A549 (cell line): ENCODE data around the gene LAIR1.

Experiments
- CTCF ChIP-seq: fragments of >200 bp; sonication (Bioruptor Twin); formaldehyde crosslinking; IDR thresholded peaks from 3 replicates; pipeline ENCODE4 v1.5.1; 2016
- ELK1 ChIP-seq: fragments of 150-350 bp; IDR thresholded peaks from 2 replicates; pipeline ENCODE4 v1.6.1; 2014; ENCODE audit warnings: low read depth, mild to moderate bottlenecking, low read length
- EP300 ChIP-seq, 2 experiments: fragments of >200 bp; sonication (Bioruptor Twin); formaldehyde crosslinking; IDR thresholded peaks; 2 replicates in 1 of 2; 3 replicates in 1 of 2; pipeline ENCODE4 v1.6.1; 2016 to 2017
- JUN ChIP-seq, 2 experiments: fragments of >200 bp; sonication (Bioruptor Twin); formaldehyde crosslinking; IDR thresholded peaks; 2 replicates in 1 of 2; 3 replicates in 1 of 2; pipeline ENCODE4 v1.6.1; 2016 to 2017
- MAZ ChIP-seq: fragments of 150-350 bp; IDR thresholded peaks from 2 replicates; pipeline ENCODE4 v1.6.1; 2014; ENCODE audit warnings: antibody characterized with exemption, low read depth, low read length, borderline replicate concordance
- SMC3 ChIP-seq: fragments of >200 bp; sonication (Bioruptor Twin); formaldehyde crosslinking; IDR thresholded peaks from 3 replicates; pipeline ENCODE4 v1.6.1; 2018; ENCODE audit warnings: inconsistent platforms
- TFCP2L1 ChIP-seq: fragments of 250-450 bp; sonication (Bioruptor Pico); IDR thresholded peaks from 2 replicates; pipeline ENCODE4 v1.5.0; 2021; ENCODE audit warnings: mild to moderate bottlenecking
- ZFP36 ChIP-seq: fragments of 450-650 bp; IDR thresholded peaks from 2 replicates; pipeline ENCODE4 v1.6.1; 2014; ENCODE audit warnings: borderline replicate concordance; ENCODE audit not compliant: partially characterized antibody

- TF ChIP-seq JUN (IDR thresholded peaks at IDR 0.05) (no peak), MAZ (no peak), CTCF (no peak), SMC3 (no peak), ELK1 (no peak), EP300 (IDR thresholded peaks at IDR 0.05) (no peak), TFCP2L1 (CRISPR knock-in tag) (no peak), ZFP36 (no peak)
Measured at GRCh38 chr19:54338521-54338920, 26.2 kb downstream of the LAIR1 start.
